Fibroblast of skin of right biceps (primary cell): ENCODE measurements around the gene RTN3.
"Not testable (repeated sequence)": the region's sequence is repeated elsewhere in the genome, so short reads cannot be mapped to it uniquely, and the experiment has no call there.

Source experiments
- DNase-seq: peaks from one replicate; pipeline ENCODE4 v3.0.0-alpha.2; 2013

Gene RTN3

GRCh38 chr11:63769042-63769713 is 87.9 kb downstream of the RTN3 start:
- peak; percentile 49 for DNase-seq

- DNase-seq, result no peak
Observed at GRCh38 chr11:63769714-63770455, 88.6 kb downstream of the RTN3 start.

- no peak for DNase-seq
Observed at GRCh38 chr11:63770763-63771162, 89.5 kb downstream of the RTN3 start.

- DNase-seq, result not testable (repeated sequence)
Observed at GRCh38 chr11:63771741-63772318, 90.5 kb downstream of the RTN3 start.

- no peak for DNase-seq
Observed at GRCh38 chr11:63775191-63775590, 93.9 kb downstream of the RTN3 start.

- DNase-seq, result no peak
Observed at GRCh38 chr11:63779039-63779438, 97.7 kb downstream of the RTN3 start.

- no peak for DNase-seq
Observed at GRCh38 chr11:63782749-63783148, 101.4 kb downstream of the RTN3 start.

GRCh38 chr11:63783925-63784592 is 102.8 kb downstream of the RTN3 start:
- DNase-seq, result no peak

GRCh38 chr11:63785823-63786222 is 104.5 kb downstream of the RTN3 start:
- no peak for DNase-seq

- no peak for DNase-seq
Observed at GRCh38 chr11:63791495-63792167, 110.3 kb downstream of the RTN3 start.

GRCh38 chr11:63793161-63793560 is 111.9 kb downstream of the RTN3 start:
- no peak for DNase-seq

- DNase-seq, result no peak
Observed at GRCh38 chr11:63795066-63795465, 113.8 kb downstream of the RTN3 start.

- DNase-seq, result no peak
Observed at GRCh38 chr11:63800921-63801320, 119.6 kb downstream of the RTN3 start.

GRCh38 chr11:63802637-63803414 is 121.5 kb downstream of the RTN3 start:
- peak; percentile 33 for DNase-seq

- no peak for DNase-seq
Observed at GRCh38 chr11:63804259-63804658, 123.0 kb downstream of the RTN3 start.

GRCh38 chr11:63805844-63806415 is 124.6 kb downstream of the RTN3 start:
- peak; percentile 44 for DNase-seq
